Aorta (tissue), 5 donors: ENCODE measurements around the gene GPR4. TPM values are rescaled to one million over a fixed set of nuclear protein-coding genes. Genes with fewer than 3 reads are reported as not detected.

Experiments used
- ATAC-seq: fragments of 200-7000 bp; cut with Tn5 transposase; one replicate; pipeline ENCODE4 v1.9.1; 2022; ENCODE audit warnings: moderate library complexity; ENCODE audit not compliant: low FRiP score
- DNase-seq, 2 donors: peaks; one replicate each; pipeline ENCODE4 v3.0.0-alpha.2; 2020
- H3K27ac ChIP-seq, 2 donors: one replicate each; pipeline ENCODE4 v1.5.1; 2013; ENCODE audit warnings: low read length in 2 of 2, mild to moderate bottlenecking in 2 of 2, moderate library complexity in 2 of 2, control low read depth in 1 of 2, inconsistent platforms in 1 of 2, low read depth in 1 of 2
- H3K27me3 ChIP-seq, 2 donors: one replicate each; pipeline ENCODE4 v1.6.1; 2013; ENCODE audit warnings: control low read depth in 1 of 2, low read length in 1 of 2, mild to moderate bottlenecking in 1 of 2, moderate library complexity in 1 of 2; ENCODE audit not compliant: insufficient read depth in 2 of 2, control insufficient read depth in 1 of 2
- H3K36me3 ChIP-seq, 2 donors: one replicate each; pipeline ENCODE4 v1.6.1; 2013; ENCODE audit warnings: control low read depth in 1 of 2, low read length in 1 of 2, mild to moderate bottlenecking in 1 of 2; ENCODE audit not compliant: insufficient read depth in 2 of 2, control insufficient read depth in 1 of 2
- H3K4me1 ChIP-seq, 2 donors: one replicate each; pipeline ENCODE4 v1.6.1; 2013; ENCODE audit warnings: low read length in 2 of 2, control low read depth in 1 of 2, mild to moderate bottlenecking in 1 of 2, moderate library complexity in 1 of 2; ENCODE audit not compliant: insufficient read depth in 2 of 2, control insufficient read depth in 1 of 2
- H3K4me3 ChIP-seq, 2 donors: one replicate each; pipeline ENCODE4 v1.5.1; 2013; ENCODE audit warnings: low read length in 2 of 2, control low read depth in 1 of 2, mild to moderate bottlenecking in 1 of 2
- H3K9me3 ChIP-seq: one replicate; pipeline ENCODE4 v1.6.1; 2013; ENCODE audit warnings: mild to moderate bottlenecking, low read length; ENCODE audit not compliant: control insufficient read depth
- WGBS, 2 donors: extraction: QIAGEN DNeasy Blood & Tissue Kit; methylation state at CpG; one replicate each; pipeline ENCODE4 v1.1.7; 2013; 5-methylcytosine and 5-hydroxymethylcytosine counted together
- intact Hi-C, 2 donors: fragments of 100-400 bp; cut with DNase I; formaldehyde crosslinking; loops; one replicate each; pipeline versions ENCODE4 v1.14.2 to v1.15.0; 2022
- microRNA-seq, 2 donors: library from miRNA; unstranded; fragments of <30 nt; microRNA quantifications; one replicate each; pipeline ENCODE4 v1.2.0, GENCODE V29; 2020
- polyA plus RNA-seq, 2 donors: library from polyadenylated mRNA; stranded (reverse); fragments of 200-250 nt; gene quantifications; one replicate each; pipeline ENCODE4 v1.2.3, GENCODE V29; 2013
- total RNA-seq, 2 donors: library from RNA; stranded (reverse); fragmentation: NEBNext Ultra II Directional; extraction: Animal tissue kit (Norgen Biotek cat#: 25700); gene quantifications; one replicate each; pipeline ENCODE4 v1.2.1, GENCODE V29; 2021
- donor health status: healthy with polysubstance abuse.
- donor health status: Bipolar disorder and iron deficiency.
- donor health status: DM: no; HTN: no; CAD: no.
- donor health status: DM: no; HTN: no; CAD: no.
- donor health status: DM: yes; HTN: yes; CAD: no.

Gene GPR4
- total and polyA plus RNA-seq, 4 donors: 0.63 to 10.9 (median 5.9) TPM

DNA sequence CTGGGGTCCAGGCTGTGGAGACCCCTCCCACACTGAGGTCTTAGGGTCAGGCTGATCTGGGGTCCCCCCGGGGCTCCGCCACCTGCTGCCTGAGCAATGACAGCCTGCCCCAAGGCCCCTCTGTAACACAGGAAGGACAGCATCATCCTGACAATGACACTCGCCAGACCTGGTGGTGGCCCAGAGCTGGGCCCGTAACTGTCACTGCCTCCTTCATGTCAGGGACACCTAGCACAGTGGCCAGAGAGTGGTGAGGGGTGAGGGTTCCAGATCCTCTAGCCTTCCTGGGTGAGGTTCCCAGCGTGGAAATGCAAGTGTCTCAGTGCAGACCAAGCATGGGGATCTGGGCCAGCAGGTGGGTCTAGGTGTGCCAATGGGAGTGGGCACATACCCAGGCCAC lies 45.2 kb downstream of the GPR4 start:
- ATAC-seq: no peak
- no peaks in the 10 kb centered on the region for H3K4me1 ChIP-seq

GRCh38 chr19:45554481-45554880 lies 47.5 kb downstream of the GPR4 start:
- no peaks in the 10 kb centered on the region for H3K4me1 ChIP-seq
- ATAC-seq: no peak
- no peak overlapping the region for H3K4me3 ChIP-seq
- intact Hi-C loops: no loop called here
- no peaks in the 10 kb centered on the region for H3K36me3 ChIP-seq
- no peaks in the 10 kb centered on the region for H3K27me3 ChIP-seq
- DNase-seq: no peak
- no peaks in the 10 kb centered on the region for H3K9me3 ChIP-seq
- H3K27ac ChIP-seq: no peak overlapping the region
- WGBS, 2 donors: 68 to 70% methylated on average over 1 of the region's 1 CpG

More for the DNA sequence above, 45.2 kb downstream of the GPR4 start:
- DNase-seq: no peak
- Histone ChIP-seq H3K9me3 (no peaks in the 10 kb centered on the region), H3K36me3 (no peaks in the 10 kb centered on the region), H3K4me3 (no peak overlapping the region), H3K27ac (no peak overlapping the region), H3K27me3 (no peaks in the 10 kb centered on the region)
- 93 to 94% methylated on average over 5 of the region's 5 CpGs for WGBS, 2 donors
- intact Hi-C loops: no loop called here

- Histone ChIP-seq H3K27ac (no peak overlapping the region), H3K9me3 (no peaks in the 10 kb centered on the region), H3K27me3 (no peaks in the 10 kb centered on the region), H3K4me1 (no peaks in the 10 kb centered on the region), H3K4me3 (no peak overlapping the region), H3K36me3 (no peaks in the 10 kb centered on the region)
- DNase-seq (no peak), ATAC-seq (no peak)
- WGBS, 2 donors: 74 to 76% methylated on average over 34 of the region's 34 CpGs
- intact Hi-C loops: no loop called here
Observed at GRCh38 chr19:45553464-45553863, 48.5 kb downstream of the GPR4 start.

DNA sequence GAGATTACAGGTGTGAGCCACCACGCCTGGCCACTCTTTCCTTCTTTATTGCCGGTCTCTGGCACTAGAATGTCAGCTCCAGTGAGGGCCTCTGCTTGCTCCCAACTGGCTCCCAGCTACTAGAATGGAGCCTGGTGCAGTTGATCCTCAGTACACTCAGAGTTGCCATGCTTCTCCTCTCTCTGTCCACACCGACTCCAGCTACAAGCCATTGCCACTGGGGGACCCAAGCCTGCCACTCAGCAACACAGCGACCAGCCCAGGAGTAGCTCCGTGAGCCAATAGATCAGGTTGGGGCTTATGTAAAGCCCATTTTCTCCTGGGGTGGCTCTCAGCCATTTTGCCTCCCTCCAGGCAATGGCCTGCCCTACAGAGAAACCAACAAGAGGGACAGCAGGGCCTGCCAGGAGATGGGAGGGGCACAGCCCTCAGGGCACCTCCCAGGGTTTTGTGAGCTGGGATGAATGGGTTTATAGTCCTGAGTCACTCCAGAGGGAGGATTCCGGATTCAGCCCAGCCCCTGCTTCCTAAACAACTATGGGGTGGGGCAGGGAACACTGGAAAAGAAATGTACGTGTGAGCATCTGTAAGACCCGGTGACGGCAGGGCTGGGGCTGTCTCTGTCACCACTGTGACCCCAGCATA lies 53.9 kb downstream of the GPR4 start:
- H3K4me3 ChIP-seq: no peak overlapping the region
- H3K4me1 ChIP-seq: no peaks in the 10 kb centered on the region
- 87 to 92% methylated on average over 9 of the region's 9 CpGs for WGBS, 2 donors
- H3K36me3 ChIP-seq: no peaks in the 10 kb centered on the region
- intact Hi-C loops: no loop called here
- no peak for DNase-seq
- no peak for ATAC-seq
- no peak overlapping the region for H3K27ac ChIP-seq
- no peaks in the 10 kb centered on the region for H3K9me3 ChIP-seq
- no peaks in the 10 kb centered on the region for H3K27me3 ChIP-seq

GRCh38 chr19:45547211-45547770 lies 54.7 kb downstream of the GPR4 start:
- Histone ChIP-seq H3K9me3 (no peaks in the 10 kb centered on the region), H3K4me3 (no peak overlapping the region), H3K27ac (no peak overlapping the region), H3K27me3 (no peaks in the 10 kb centered on the region), H3K36me3 (no peaks in the 10 kb centered on the region), H3K4me1 (no peaks in the 10 kb centered on the region)
- ATAC-seq: no peak
- DNase-seq: no peak
- 89 to 92% methylated on average over 10 of the region's 10 CpGs for WGBS, 2 donors
- intact Hi-C loops: no loop called here

DNA sequence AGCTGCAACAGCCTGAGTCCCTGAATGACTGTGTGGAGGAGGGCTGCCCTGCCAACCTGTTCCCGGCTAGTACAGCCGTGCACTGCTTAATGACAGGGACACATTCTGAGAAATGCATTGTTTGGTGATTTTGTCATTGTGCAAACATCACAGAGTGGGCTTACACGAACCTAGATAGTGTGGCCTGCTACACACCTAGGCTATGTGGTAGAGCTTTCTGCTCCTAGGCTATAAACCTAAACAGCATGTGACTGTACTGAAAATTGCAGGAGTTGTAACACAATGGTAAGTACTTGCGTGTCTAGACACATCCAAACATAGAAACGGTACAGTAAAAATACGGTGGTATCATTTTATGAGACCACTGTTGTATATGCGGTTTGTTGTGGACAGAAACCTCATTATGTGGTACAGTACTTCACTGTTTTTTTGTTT lies 59.8 kb downstream of the GPR4 start:
- H3K4me3 ChIP-seq: no peak overlapping the region
- H3K27me3 ChIP-seq: no peaks in the 10 kb centered on the region
- no peak for ATAC-seq
- H3K36me3 ChIP-seq: no peaks in the 10 kb centered on the region
- H3K9me3 ChIP-seq: no peaks in the 10 kb centered on the region
- intact Hi-C loops: no loop called here
- no peak overlapping the region for H3K27ac ChIP-seq
- DNase-seq: no peak
- no peaks in the 10 kb centered on the region for H3K4me1 ChIP-seq
- WGBS, 2 donors: 72 to 75% methylated on average over 7 of the region's 7 CpGs

Small RNA genes lying within 50 kb of the gene (microRNA-seq; reads per million reads assigned to microRNA genes)
- gene MIR330: 80.5 to 132 reads per million in 2 donors

Other genes starting within 250 kb of the GPR4 start
- 10 to 100 TPM; 10.4 to 14.9 TPM for gene ERCC2, start 231.6 kb downstream of the GPR4 start, total RNA-seq
- gene ERCC2, start 231.6 kb downstream of the GPR4 start, polyA plus RNA-seq: 10 to 100 TPM in 1 of 2 donors, 1 to 10 TPM in 1; 5.1 to 27.2 TPM
- 10 to 100 TPM; 64.2 to 76.5 TPM for gene PPP1R13L, start 197.1 kb downstream of the GPR4 start, total RNA-seq
- gene PPP1R13L, start 197.1 kb downstream of the GPR4 start, polyA plus RNA-seq: 100 to 1,000 TPM in 1 of 2 donors, 10 to 100 TPM in 1; 11.1 to 153 TPM
- gene POLR1G, start 195.6 kb downstream of the GPR4 start, total RNA-seq: 1 to 10 TPM; 3.5 to 3.9 TPM
- gene POLR1G, start 195.6 kb downstream of the GPR4 start, polyA plus RNA-seq: 1 to 10 TPM; 1.9 to 3.6 TPM
- 10 to 100 TPM; 61.4 to 69.9 TPM for gene ERCC1, start 178.3 kb downstream of the GPR4 start, total RNA-seq
- 10 to 100 TPM; 44.5 to 81.7 TPM for gene ERCC1, start 178.3 kb downstream of the GPR4 start, polyA plus RNA-seq
- 100 to 1,000 TPM in 1 of 2 donors, 1 to 10 TPM in 1; 3.1 to 754 TPM for gene FOSB, start 134.2 kb downstream of the GPR4 start, total RNA-seq
- 100 to 1,000 TPM in 1 of 2 donors, 10 to 100 TPM in 1; 18.4 to 105 TPM for gene FOSB, start 134.2 kb downstream of the GPR4 start, polyA plus RNA-seq
- 10 to 100 TPM in 1 of 2 donors, 1 to 10 TPM in 1; 8.1 to 11.6 TPM for gene RTN2, start 105.2 kb downstream of the GPR4 start, total RNA-seq
- 10 to 100 TPM in 1 of 2 donors, 1 to 10 TPM in 1; 7.0 to 13.1 TPM for gene RTN2, start 105.2 kb downstream of the GPR4 start, polyA plus RNA-seq
- gene PPM1N, start 103.8 kb downstream of the GPR4 start, total RNA-seq: 1 to 10 TPM in 1 of 2 donors, under 1 TPM in 1; 0.88 to 2.5 TPM
- under 1 TPM in 1 of 2 donors, not detected in 1; 0.67 TPM for gene PPM1N, start 103.8 kb downstream of the GPR4 start, polyA plus RNA-seq
- gene VASP, start 94.7 kb downstream of the GPR4 start, total RNA-seq: 100 to 1,000 TPM; 119 to 192 TPM
- 10 to 100 TPM; 56.0 to 63.2 TPM for gene VASP, start 94.7 kb downstream of the GPR4 start, polyA plus RNA-seq
- gene OPA3, start 17.4 kb downstream of the GPR4 start, total RNA-seq: 1 to 10 TPM; 8.6 to 8.8 TPM
- gene OPA3, start 17.4 kb downstream of the GPR4 start, polyA plus RNA-seq: 1 to 10 TPM; 2.0 to 2.8 TPM
- 10 to 100 TPM; 42.4 to 52.9 TPM for gene EML2, start 37.2 kb upstream of the GPR4 start, total RNA-seq
- gene EML2, start 37.2 kb upstream of the GPR4 start, polyA plus RNA-seq: 10 to 100 TPM; 21.7 to 48.1 TPM
- 1 to 10 TPM in 1 of 2 donors, under 1 TPM in 1; 0.45 to 2.4 TPM for gene GIPR, start 66.0 kb upstream of the GPR4 start, total RNA-seq
- not detected for gene GIPR, start 66.0 kb upstream of the GPR4 start, polyA plus RNA-seq
- gene SNRPD2, start 89.7 kb upstream of the GPR4 start, total RNA-seq: 100 to 1,000 TPM; 203 to 206 TPM
- 100 to 1,000 TPM; 319 to 345 TPM for gene SNRPD2, start 89.7 kb upstream of the GPR4 start, polyA plus RNA-seq
- 1 to 10 TPM; 5.3 to 5.4 TPM for gene QPCTL, start 90.5 kb upstream of the GPR4 start, total RNA-seq
- 10 to 100 TPM in 1 of 2 donors, 1 to 10 TPM in 1; 1.9 to 11.1 TPM for gene QPCTL, start 90.5 kb upstream of the GPR4 start, polyA plus RNA-seq
- gene FBXO46, start 128.7 kb upstream of the GPR4 start, total RNA-seq: 10 to 100 TPM; 12.7 to 15.5 TPM
- 1 to 10 TPM; 1.9 to 5.1 TPM for gene FBXO46, start 128.7 kb upstream of the GPR4 start, polyA plus RNA-seq
- not detected for gene MEIOSIN, start 131.2 kb upstream of the GPR4 start, total RNA-seq
- gene MEIOSIN, start 131.2 kb upstream of the GPR4 start, polyA plus RNA-seq: not detected
- 10 to 100 TPM; 17.8 to 27.3 TPM for gene SIX5, start 167.0 kb upstream of the GPR4 start, total RNA-seq
- 10 to 100 TPM in 1 of 2 donors, 1 to 10 TPM in 1; 8.1 to 34.4 TPM for gene SIX5, start 167.0 kb upstream of the GPR4 start, polyA plus RNA-seq
- 100 to 1,000 TPM; 155 to 215 TPM for gene DMPK, start 180.3 kb upstream of the GPR4 start, total RNA-seq
- gene DMPK, start 180.3 kb upstream of the GPR4 start, polyA plus RNA-seq: 100 to 1,000 TPM; 139 to 408 TPM
- 10 to 100 TPM; 70.7 TPM for gene DMWD, start 190.6 kb upstream of the GPR4 start, total RNA-seq
- gene DMWD, start 190.6 kb upstream of the GPR4 start, polyA plus RNA-seq: 10 to 100 TPM; 20.9 to 62.2 TPM
- under 1 TPM; 0.15 to 0.23 TPM for gene RSPH6A, start 213.1 kb upstream of the GPR4 start, total RNA-seq
- not detected for gene RSPH6A, start 213.1 kb upstream of the GPR4 start, polyA plus RNA-seq